Measurements from ENCODE around the gene PYGB. TPM values are rescaled to one million over a fixed set of nuclear protein-coding genes. Genes with fewer than 3 reads are reported as not detected.
"Not testable (repeated sequence)": the region's sequence is repeated elsewhere in the genome, so short reads cannot be mapped to it uniquely, and the experiment has no call there.

PYGB gene
- total and polyA plus RNA-seq, 2 donors (not counting 1 experiment from before 2014, with no cell fraction given), result 22.5 to 30.6 TPM

GRCh38 chr20:25259788-25260254 is 11.9 kb downstream of the PYGB start:
- H3K4me1 ChIP-seq (ENCODE audit: control insufficient read depth in 2 of 2, insufficient read depth in 2 of 2, low read length in 2 of 2), result no peaks in the 10 kb centered on the region
- no peak for ATAC-seq (ENCODE audit: low read depth)
- no peaks in the 10 kb centered on the region for H3K9me3 ChIP-seq (ENCODE audit: control extremely low read depth in 1 of 3, control insufficient read depth in 2 of 3, insufficient read depth in 1 of 3, low read length in 2 of 3)
- H3K9me3 Mint-ChIP-seq (ENCODE audit: insufficient read depth), result peaks cover 6% of the 10 kb centered on the region
- no peaks in the 10 kb centered on the region for H3K27me3 Mint-ChIP-seq
- DNase-seq, result no peak
- H3K27ac ChIP-seq (ENCODE audit: low read length in 2 of 2), result no peak overlapping the region
- no peak overlapping the region for H3K4me2 ChIP-seq (replicated peaks; ENCODE audit: low read depth, low read length, poor library complexity, severe bottlenecking)
- no peak overlapping the region for H3K4me3 ChIP-seq (ENCODE audit: control extremely low read depth in 1 of 5, extremely low read depth in 1 of 5, insufficient read depth in 1 of 5, low read depth in 2 of 5, low read length in 4 of 5)
- WGBS (ENCODE audit: insufficient coverage), result 100% methylated on average over 6 of the region's 9 CpGs
- ChIA-PET CTCF (no interaction called here), POLR2A (no interaction called here)
- H2AFZ ChIP-seq (ENCODE audit: insufficient read depth, low read depth, low read length, poor library complexity, severe bottlenecking), result no peak overlapping the region
- peaks cover 19% of the 10 kb centered on the region for H3K79me2 ChIP-seq (ENCODE audit: control insufficient read depth, insufficient read depth, low read length)
- no peak overlapping the region for H3K4me3 Mint-ChIP-seq
- no peaks in the 10 kb centered on the region for H3K27me3 ChIP-seq (replicated peaks in 1 of 4; ENCODE audit: control extremely low read depth in 1 of 4, control insufficient read depth in 3 of 4, insufficient read depth in 4 of 4, low read length in 3 of 4)
- H3K36me3 ChIP-seq (replicated peaks in 1 of 2; ENCODE audit: control extremely low read depth in 1 of 2, control insufficient read depth in 1 of 2, extremely low read depth in 1 of 2, insufficient read depth in 2 of 2, low read length in 1 of 2), result peaks cover 3 to 10% of the 10 kb centered on the region in 2 experiments
- H3K9ac ChIP-seq (ENCODE audit: low read length), result no peak overlapping the region
- no peaks in the 10 kb centered on the region for H3K4me1 Mint-ChIP-seq
- H4K20me1 ChIP-seq (ENCODE audit: control insufficient read depth, insufficient read depth, low read length, poor library complexity, severe bottlenecking), result peaks cover 21% of the 10 kb centered on the region
- intact Hi-C loops (cut with micrococcal nuclease), result no loop called here
- no peak for TF ChIP-seq EZH2 (IDR thresholded peaks at IDR 0.05; ENCODE audit: borderline replicate concordance, insufficient read depth, low read depth, low read length, poor library complexity, severe bottlenecking)
- no peak for TF ChIP-seq CTCF (IDR thresholded peaks at IDR 0.05)
- H3K27ac Mint-ChIP-seq, result no peak overlapping the region

- H3K4me2 ChIP-seq (replicated peaks; ENCODE audit: low read depth, low read length, poor library complexity, severe bottlenecking); ATAC-seq (ENCODE audit: low read depth); DNase-seq; H3K4me3 ChIP-seq (ENCODE audit: control extremely low read depth in 1 of 5, extremely low read depth in 1 of 5, insufficient read depth in 1 of 5, low read depth in 2 of 5, low read length in 4 of 5); H3K27ac Mint-ChIP-seq; intact Hi-C loops (cut with micrococcal nuclease); H3K4me3 Mint-ChIP-seq; H3K9ac ChIP-seq (ENCODE audit: low read length); POLR2A ChIA-PET; CTCF ChIA-PET; H3K27ac ChIP-seq (ENCODE audit: low read length in 2 of 2); H3K9me3 Mint-ChIP-seq (ENCODE audit: insufficient read depth); H2AFZ ChIP-seq (ENCODE audit: insufficient read depth, low read depth, low read length, poor library complexity, severe bottlenecking); H3K9me3 ChIP-seq (ENCODE audit: control extremely low read depth in 1 of 3, control insufficient read depth in 2 of 3, insufficient read depth in 1 of 3, low read length in 2 of 3); H3K4me1 Mint-ChIP-seq; H3K27me3 Mint-ChIP-seq; H3K27me3 ChIP-seq (replicated peaks in 1 of 4; ENCODE audit: control extremely low read depth in 1 of 4, control insufficient read depth in 3 of 4, insufficient read depth in 4 of 4, low read length in 3 of 4); H3K4me1 ChIP-seq (ENCODE audit: control insufficient read depth in 2 of 2, insufficient read depth in 2 of 2, low read length in 2 of 2); H3K36me3 ChIP-seq (replicated peaks in 1 of 2; ENCODE audit: control extremely low read depth in 1 of 2, control insufficient read depth in 1 of 2, extremely low read depth in 1 of 2, insufficient read depth in 2 of 2, low read length in 1 of 2): not testable (repeated sequence)
- Histone ChIP-seq H4K20me1 (ENCODE audit: control insufficient read depth, insufficient read depth, low read length, poor library complexity, severe bottlenecking) (peaks cover 21% of the 10 kb centered on the region), H3K79me2 (ENCODE audit: control insufficient read depth, insufficient read depth, low read length) (peaks cover 11% of the 10 kb centered on the region)
- WGBS (ENCODE audit: insufficient coverage), result 96% methylated on average over 12 of the region's 16 CpGs
Measured at GRCh38 chr20:25260770-25261437, 13.0 kb downstream of the PYGB start.

All from B cell (primary cell).